Measurements from ENCODE around the gene KIF5C.

Gene KIF5C

DNA sequence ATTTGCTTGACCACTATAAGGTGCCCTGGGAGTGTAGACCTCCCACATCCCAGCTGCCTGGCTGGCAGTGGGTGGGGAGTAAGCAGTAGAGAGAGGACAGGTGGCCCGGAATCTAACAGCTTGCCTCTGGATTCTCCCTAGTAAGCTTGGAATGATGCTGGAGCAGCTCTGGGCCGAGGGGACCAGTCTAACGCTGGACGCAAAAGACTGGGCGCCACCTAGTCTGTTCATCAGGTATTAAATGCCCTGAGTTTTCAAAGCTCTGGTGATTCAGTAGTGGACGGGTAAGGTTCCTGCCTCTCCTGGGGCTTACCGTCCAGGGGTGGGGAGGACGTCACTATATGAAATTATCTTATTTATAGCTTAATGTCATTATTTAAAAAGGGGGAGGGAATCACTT is 162.8 kb downstream of the KIF5C start:
- no peak overlapping the region for H3K27ac ChIP-seq (ENCODE audit: poor library complexity, severe bottlenecking)
- ATAC-seq (ENCODE audit: low read depth): peak; percentile 83
- H3K9me3 ChIP-seq (ENCODE audit: severe bottlenecking): no peaks in the 10 kb centered on the region
- H3K4me3 ChIP-seq (ENCODE audit: severe bottlenecking): peak overlapping the region; percentile 47
- H3K4me1 ChIP-seq (ENCODE audit: insufficient read depth, poor library complexity, severe bottlenecking): no peaks in the 10 kb centered on the region
- TF ChIP-seq, protein P1, sequence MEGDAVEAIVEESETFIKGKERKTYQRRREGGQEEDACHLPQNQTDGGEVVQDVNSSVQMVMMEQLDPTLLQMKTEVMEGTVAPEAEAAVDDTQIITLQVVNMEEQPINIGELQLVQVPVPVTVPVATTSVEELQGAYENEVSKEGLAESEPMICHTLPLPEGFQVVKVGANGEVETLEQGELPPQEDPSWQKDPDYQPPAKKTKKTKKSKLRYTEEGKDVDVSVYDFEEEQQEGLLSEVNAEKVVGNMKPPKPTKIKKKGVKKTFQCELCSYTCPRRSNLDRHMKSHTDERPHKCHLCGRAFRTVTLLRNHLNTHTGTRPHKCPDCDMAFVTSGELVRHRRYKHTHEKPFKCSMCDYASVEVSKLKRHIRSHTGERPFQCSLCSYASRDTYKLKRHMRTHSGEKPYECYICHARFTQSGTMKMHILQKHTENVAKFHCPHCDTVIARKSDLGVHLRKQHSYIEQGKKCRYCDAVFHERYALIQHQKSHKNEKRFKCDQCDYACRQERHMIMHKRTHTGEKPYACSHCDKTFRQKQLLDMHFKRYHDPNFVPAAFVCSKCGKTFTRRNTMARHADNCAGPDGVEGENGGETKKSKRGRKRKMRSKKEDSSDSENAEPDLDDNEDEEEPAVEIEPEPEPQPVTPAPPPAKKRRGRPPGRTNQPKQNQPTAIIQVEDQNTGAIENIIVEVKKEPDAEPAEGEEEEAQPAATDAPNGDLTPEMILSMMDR (IDR thresholded peaks at IDR 0.05; ENCODE audit: poor library complexity, severe bottlenecking): peak; percentile 51
- H3K27me3 ChIP-seq (ENCODE audit: insufficient read depth, poor library complexity, severe bottlenecking): no peaks in the 10 kb centered on the region
- H3K36me3 ChIP-seq (ENCODE audit: low read depth): no peaks in the 10 kb centered on the region
- no peak for DNase-seq (ENCODE audit: low spot score)

DNA sequence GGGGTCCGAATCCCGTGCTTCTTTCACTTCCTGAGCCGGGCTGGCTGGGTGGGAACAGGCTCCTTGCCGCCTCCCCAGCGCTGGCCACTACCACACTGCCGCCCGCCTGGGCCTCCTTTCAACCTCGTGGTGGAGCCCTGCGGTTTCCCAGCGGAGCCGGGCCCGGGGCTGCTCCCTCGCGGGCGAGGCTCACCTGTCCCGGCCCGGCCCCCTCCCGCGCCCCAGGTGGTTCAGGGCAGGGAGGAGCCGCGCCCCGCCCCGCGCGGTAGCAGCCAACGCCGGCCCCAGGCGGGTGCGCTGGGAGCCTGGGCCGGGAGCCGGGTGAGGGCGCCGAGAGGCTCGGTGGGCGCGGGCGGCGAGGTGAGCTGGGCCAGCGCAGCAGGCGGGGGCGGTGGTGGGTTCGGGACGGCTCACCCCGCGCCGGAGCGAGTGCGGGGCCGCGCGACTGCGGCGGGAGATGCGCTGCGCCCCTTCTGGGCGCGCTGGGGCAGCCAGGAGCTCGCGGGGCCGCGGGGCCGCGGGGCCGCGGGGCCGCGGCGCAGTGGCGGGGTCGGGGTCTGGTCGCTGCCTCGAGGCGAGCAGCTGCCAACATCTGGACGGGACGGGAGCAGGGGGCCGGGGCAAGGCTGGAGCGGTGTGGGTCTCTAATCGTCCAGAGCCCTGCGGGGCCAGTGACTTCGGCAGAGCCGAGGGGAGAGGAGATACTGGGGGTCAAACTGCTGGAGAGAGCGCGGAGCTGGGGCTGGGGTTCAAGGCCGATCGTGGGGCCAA is 163.6 kb downstream of the KIF5C start, which contains the start of gene LYPD6B:
TSS of gene LYPD6B (plus strand) at position 258 of the 771 bp plus-strand sequence. CDS start 92,250 bp downstream, outside the sequence.
- peak within 1 kb of the TSS; percentile 47 for H3K4me3 ChIP-seq (ENCODE audit: severe bottlenecking)
- ATAC-seq (ENCODE audit: low read depth) (peak; percentile 83), DNase-seq (ENCODE audit: low spot score) (no peak)
- H3K4me1 ChIP-seq (ENCODE audit: insufficient read depth, poor library complexity, severe bottlenecking): no peaks in the 10 kb centered on the region
- H3K36me3 ChIP-seq (ENCODE audit: low read depth): no peaks in the 10 kb centered on the region
- H3K9me3 ChIP-seq (ENCODE audit: severe bottlenecking): no peaks in the 10 kb centered on the region
- no peak within 1 kb of the TSS for H3K27ac ChIP-seq (ENCODE audit: poor library complexity, severe bottlenecking)
- TF ChIP-seq, protein P1 (IDR thresholded peaks at IDR 0.05; ENCODE audit: poor library complexity, severe bottlenecking): peak; percentile 31
- H3K27me3 ChIP-seq (ENCODE audit: insufficient read depth, poor library complexity, severe bottlenecking): no peaks in the 10 kb centered on the region

GRCh38 chr2:149039213-149039724 is 164.2 kb downstream of the KIF5C start:
- ATAC-seq (ENCODE audit: low read depth) (no peak), DNase-seq (ENCODE audit: low spot score) (no peak)
- Histone ChIP-seq H3K36me3 (ENCODE audit: low read depth) (no peaks in the 10 kb centered on the region), H3K4me3 (ENCODE audit: severe bottlenecking) (peak overlapping the region; percentile 47), H3K4me1 (ENCODE audit: insufficient read depth, poor library complexity, severe bottlenecking) (no peaks in the 10 kb centered on the region), H3K27ac (ENCODE audit: poor library complexity, severe bottlenecking) (no peak overlapping the region), H3K9me3 (ENCODE audit: severe bottlenecking) (no peaks in the 10 kb centered on the region), H3K27me3 (ENCODE audit: insufficient read depth, poor library complexity, severe bottlenecking) (no peaks in the 10 kb centered on the region)
- TF ChIP-seq, protein P1 (IDR thresholded peaks at IDR 0.05; ENCODE audit: poor library complexity, severe bottlenecking): no peak

- Histone ChIP-seq H3K4me3 (ENCODE audit: severe bottlenecking) (no peak overlapping the region), H3K9me3 (ENCODE audit: severe bottlenecking) (no peaks in the 10 kb centered on the region), H3K4me1 (ENCODE audit: insufficient read depth, poor library complexity, severe bottlenecking) (no peaks in the 10 kb centered on the region), H3K27me3 (ENCODE audit: insufficient read depth, poor library complexity, severe bottlenecking) (no peaks in the 10 kb centered on the region), H3K27ac (ENCODE audit: poor library complexity, severe bottlenecking) (no peak overlapping the region), H3K36me3 (ENCODE audit: low read depth) (no peaks in the 10 kb centered on the region)
- TF ChIP-seq, protein P1 (IDR thresholded peaks at IDR 0.05; ENCODE audit: poor library complexity, severe bottlenecking): peak; percentile 32
- ATAC-seq (ENCODE audit: low read depth) (no peak), DNase-seq (ENCODE audit: low spot score) (no peak)
Measured at GRCh38 chr2:149040451-149040850, 165.4 kb downstream of the KIF5C start.

GRCh38 chr2:149041482-149041881 is 166.5 kb downstream of the KIF5C start:
- H3K9me3 ChIP-seq (ENCODE audit: severe bottlenecking): no peaks in the 10 kb centered on the region
- DNase-seq (ENCODE audit: low spot score): no peak
- no peak overlapping the region for H3K27ac ChIP-seq (ENCODE audit: poor library complexity, severe bottlenecking)
- no peak for ATAC-seq (ENCODE audit: low read depth)
- H3K4me1 ChIP-seq (ENCODE audit: insufficient read depth, poor library complexity, severe bottlenecking): no peaks in the 10 kb centered on the region
- no peaks in the 10 kb centered on the region for H3K27me3 ChIP-seq (ENCODE audit: insufficient read depth, poor library complexity, severe bottlenecking)
- no peaks in the 10 kb centered on the region for H3K36me3 ChIP-seq (ENCODE audit: low read depth)
- H3K4me3 ChIP-seq (ENCODE audit: severe bottlenecking): no peak overlapping the region
- TF ChIP-seq, protein P1 (IDR thresholded peaks at IDR 0.05; ENCODE audit: poor library complexity, severe bottlenecking): no peak

Measured in RWPE2 (cell line).